Frontal cortex (tissue), 4 donors: ENCODE data around the gene HAUS8. TPM values are rescaled to one million over a fixed set of nuclear protein-coding genes. Genes with fewer than 3 reads are reported as not detected.
A peak's percentile ranks its signal among the peaks of the same experiment; 100 is the strongest.
"Not testable (repeated sequence)": the region's sequence is repeated elsewhere in the genome, so short reads cannot be mapped to it uniquely, and the experiment has no call there.

Experiments used
- DNase-seq, 2 donors: peaks; one replicate each; pipeline ENCODE4 v3.0.0; 2012; ENCODE audit warnings: low spot score in 2 of 2
- FAIRE-seq: peaks from 2 replicates; lab custom pipeline; 2012; peaks lifted over from hg19 to GRCh38; lab: Jason Lieb, UNC
- total RNA-seq: library from RNA; depleted of rRNA; stranded (reverse); fragments of >200 nt; gene quantifications from one replicate; pipeline ENCODE4 v1.2.3, GENCODE V29; 2014
- donor health status: control.
- donor health status: control.
- donor health status: control.

Gene HAUS8
- total RNA-seq = 2.0 TPM

- peak; percentile 98 to 99 for DNase-seq
- peak; percentile 70 for FAIRE-seq
Observed at GRCh38 chr19:17075035-17075863, at the start of gene HAUS8, which contains the start of gene MYO9B. TSS of gene HAUS8 (minus strand) at chr19:17075452. CDS start at chr19:17075422, 30 bp downstream. TSS of gene MYO9B (plus strand) at chr19:17075777. CDS start at chr19:17101718, 25,941 bp downstream.

GRCh38 chr19:17124025-17124424 lies 48.8 kb upstream of the HAUS8 start:
- DNase-seq (no peak), FAIRE-seq (no peak)

- no peak for DNase-seq
- FAIRE-seq = no peak
Observed at GRCh38 chr19:17123041-17123440, 47.8 kb upstream of the HAUS8 start.

GRCh38 chr19:17121736-17122293 lies 46.6 kb upstream of the HAUS8 start:
- no peak for FAIRE-seq
- no peak for DNase-seq

- FAIRE-seq (no peak), DNase-seq (no peak)
Observed at GRCh38 chr19:17118957-17119356, 43.7 kb upstream of the HAUS8 start.

GRCh38 chr19:17116996-17117702 lies 41.9 kb upstream of the HAUS8 start:
- DNase-seq = no peak
- no peak for FAIRE-seq

- no peak for DNase-seq
- no peak for FAIRE-seq
Observed at GRCh38 chr19:17114414-17114831, 39.2 kb upstream of the HAUS8 start.

- DNase-seq (no peak), FAIRE-seq (no peak)
Observed at GRCh38 chr19:17113127-17113785, 38.0 kb upstream of the HAUS8 start.

- FAIRE-seq (no peak), DNase-seq (no peak)
Observed at GRCh38 chr19:17112700-17113099, 37.4 kb upstream of the HAUS8 start.

- FAIRE-seq (no peak), DNase-seq (no peak)
Observed at GRCh38 chr19:17112271-17112670, 37.0 kb upstream of the HAUS8 start.

GRCh38 chr19:17111766-17112165 lies 36.5 kb upstream of the HAUS8 start:
- FAIRE-seq = no peak
- no peak for DNase-seq

GRCh38 chr19:17110599-17110966 lies 35.3 kb upstream of the HAUS8 start:
- no peak for DNase-seq
- no peak for FAIRE-seq

- DNase-seq = no peak
- FAIRE-seq = no peak
Observed at GRCh38 chr19:17109962-17110598, 34.8 kb upstream of the HAUS8 start.

GRCh38 chr19:17109300-17109699 lies 34.0 kb upstream of the HAUS8 start:
- FAIRE-seq (no peak), DNase-seq (no peak)

- FAIRE-seq (no peak), DNase-seq (no peak)
Observed at GRCh38 chr19:17108453-17108784, 33.2 kb upstream of the HAUS8 start.

- no peak for FAIRE-seq
- DNase-seq = peak in 1 of 2 donors; percentile 79
Observed at GRCh38 chr19:17107546-17108452, 32.5 kb upstream of the HAUS8 start.

GRCh38 chr19:17106964-17107363 lies 31.7 kb upstream of the HAUS8 start:
- FAIRE-seq, DNase-seq: not testable (repeated sequence)

- FAIRE-seq (no peak), DNase-seq (no peak)
Observed at GRCh38 chr19:17105556-17105955, 30.3 kb upstream of the HAUS8 start.

GRCh38 chr19:17104679-17105078 lies 29.4 kb upstream of the HAUS8 start:
- FAIRE-seq (no peak), DNase-seq (no peak)
